Activated CD4-positive, alpha-beta memory T cell treated with anti-CD3 and anti-CD28 coated beads for 36 hours (primary cell): ENCODE data around the gene SEMA6C. TPM values are rescaled to one million over a fixed set of nuclear protein-coding genes. Genes with fewer than 3 reads are reported as not detected.
"Not testable (repeated sequence)": the region's sequence is repeated elsewhere in the genome, so short reads cannot be mapped to it uniquely, and the experiment has no call there.

Source experiments
- CTCF ChIA-PET: fragments of 350-600 bp; sonication (Branson Sonifier 250); formaldehyde crosslinking; loops from one replicate; lab custom pipeline; 2021; ENCODE audit warnings: antibody characterized with exemption, inconsistent platforms; lab: Charles Lee
- POLR2A ChIA-PET: fragments of 350-600 bp; sonication (Branson Sonifier 250); formaldehyde crosslinking; loops from one replicate; lab custom pipeline; 2021; ENCODE audit warnings: antibody characterized with exemption; lab: Charles Lee
- DNase-seq: peaks from one replicate; pipeline ENCODE4 v3.0.0-alpha.2; 2020
- H3K27ac Mint-ChIP-seq: one replicate; pipeline ENCODE4 v1.8.0; 2021; ENCODE audit warnings: mixed read lengths
- H3K27me3 Mint-ChIP-seq: one replicate; pipeline ENCODE4 v1.8.0; 2021; ENCODE audit warnings: mixed read lengths
- H3K36me3 Mint-ChIP-seq: one replicate; pipeline ENCODE4 v1.8.0; 2021; ENCODE audit warnings: mixed read lengths
- H3K4me1 Mint-ChIP-seq: one replicate; pipeline ENCODE4 v1.8.0; 2021; ENCODE audit warnings: low read depth, mixed read lengths
- H3K4me3 Mint-ChIP-seq: one replicate; pipeline ENCODE4 v1.8.0; 2021; ENCODE audit warnings: mild to moderate bottlenecking, mixed read lengths
- H3K9me3 Mint-ChIP-seq: one replicate; pipeline ENCODE4 v1.8.0; 2021; ENCODE audit warnings: mixed read lengths
- intact Hi-C: fragments of 100-400 bp; cut with micrococcal nuclease; formaldehyde crosslinking; loops from one replicate; pipeline ENCODE4 v1.15.1; 2023
- total RNA-seq, 2 experiments: library from RNA; stranded (reverse); gene quantifications; one replicate each; pipeline ENCODE4 v1.2.3, GENCODE V29; 2021

SEMA6C gene
- total RNA-seq: 1 to 10 TPM; 1.9 to 2.5 TPM

DNA sequence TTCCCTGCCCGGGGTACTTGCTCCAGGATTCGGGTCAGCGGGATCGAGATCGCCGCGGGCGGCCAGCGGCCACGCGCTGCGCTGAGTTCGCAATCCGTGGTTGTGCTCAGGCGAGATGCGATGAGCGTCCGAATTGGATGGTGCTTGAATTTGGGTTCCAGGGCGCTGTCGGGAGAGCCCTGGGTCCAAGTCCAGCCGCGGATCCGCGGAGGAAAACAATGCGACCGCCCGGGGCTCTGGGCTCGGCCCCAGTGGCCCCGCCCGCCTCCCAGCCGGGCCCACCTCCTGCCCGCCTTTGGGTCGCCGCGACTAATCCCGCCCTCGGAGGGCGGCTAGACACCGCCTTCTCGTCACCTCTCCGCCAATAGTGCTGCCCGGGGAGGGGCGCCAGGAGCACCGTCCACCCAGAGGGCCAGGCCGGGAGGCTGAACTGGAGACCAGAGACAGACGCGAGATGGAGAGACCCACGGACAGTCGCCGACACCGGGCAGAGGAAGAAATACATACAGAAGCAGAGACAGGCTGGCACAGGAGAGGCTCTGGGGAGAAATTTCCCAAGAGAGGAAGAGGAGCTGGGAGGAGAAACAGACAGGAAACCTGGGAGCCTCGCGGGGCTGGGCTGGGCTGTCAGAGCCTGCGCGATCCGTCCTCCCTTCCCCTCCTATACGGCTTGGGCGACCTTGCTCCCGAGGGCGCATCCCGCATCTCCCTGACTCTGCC is at the start of gene SEMA6C:
TSS of gene SEMA6C (minus strand) at position 220 of the 720 bp plus-strand sequence. CDS start 4,010 bp downstream, outside the sequence.
- intact Hi-C loops: no loop called here
- Mint-ChIP-seq H3K4me3 (peak within 1 kb of the TSS; percentile 77), H3K4me1 (peaks cover 6% of the 10 kb centered on the region), H3K9me3 (no peaks in the 10 kb centered on the region), H3K36me3 (no peaks in the 10 kb centered on the region), H3K27me3 (no peaks in the 10 kb centered on the region), H3K27ac (peak within 1 kb of the TSS; percentile 1)
- peak; percentile 92 for DNase-seq
- POLR2A ChIA-PET: interaction anchor here (1.2 to 1.4 kb wide), 2 partner anchors 10 to 15 kb away, joined by 3 to 4 read pairs; partner anchors contain the start of gene TNFAIP8L2
- CTCF ChIA-PET: interaction anchor here (0.6 to 1.0 kb wide), 3 partner anchors 9 to 47 kb away, joined by 3 to 6 read pairs (median 6); partner anchors contain the start of gene TNFAIP8L2

GRCh38 chr1:151194894-151195594 is 48.6 kb upstream of the SEMA6C start:
- intact Hi-C loops: loop anchor here (5.0 kb wide), 5 partner anchors 38 to 262 kb away; partner anchors contain the start of genes PI4KB, POGZ, PSMB4 and RFX5
- Mint-ChIP-seq H3K36me3 (peaks cover 15% of the 10 kb centered on the region), H3K4me1 (peaks cover 29% of the 10 kb centered on the region)
- ChIA-PET POLR2A (interaction anchor here (0.6 kb wide), 1 partner anchor 97 kb away, joined by 3 read pairs; no protein-coding TSS in a partner anchor), CTCF (interaction anchor here (0.6 to 5.4 kb wide), 9 partner anchors 38 to 708 kb away, joined by 3 to 32 read pairs (median 4); partner anchors contain the start of genes PSMD4 and TNFAIP8L2)
- not testable (repeated sequence) for H3K27ac Mint-ChIP-seq, H3K4me3 Mint-ChIP-seq, H3K9me3 Mint-ChIP-seq, H3K27me3 Mint-ChIP-seq
- DNase-seq: peak; percentile 33

- H3K36me3 Mint-ChIP-seq: peaks cover 8% of the 10 kb centered on the region
- H3K27me3 Mint-ChIP-seq: no peaks in the 10 kb centered on the region
- H3K4me1 Mint-ChIP-seq: peaks cover 26% of the 10 kb centered on the region
- CTCF ChIA-PET: interaction anchor here (0.7 to 5.4 kb wide), 2 partner anchors 58 to 147 kb away, joined by 3 to 32 read pairs; no protein-coding TSS in a partner anchor
- POLR2A ChIA-PET: no interaction called here
- no peak for DNase-seq
- no peaks in the 10 kb centered on the region for H3K9me3 Mint-ChIP-seq
- H3K4me3 Mint-ChIP-seq: no peak overlapping the region
- intact Hi-C loops: no loop called here
- no peak overlapping the region for H3K27ac Mint-ChIP-seq
These were observed 47.4 kb upstream of the SEMA6C start for GRCh38 chr1:151193856-151194255.

DNA sequence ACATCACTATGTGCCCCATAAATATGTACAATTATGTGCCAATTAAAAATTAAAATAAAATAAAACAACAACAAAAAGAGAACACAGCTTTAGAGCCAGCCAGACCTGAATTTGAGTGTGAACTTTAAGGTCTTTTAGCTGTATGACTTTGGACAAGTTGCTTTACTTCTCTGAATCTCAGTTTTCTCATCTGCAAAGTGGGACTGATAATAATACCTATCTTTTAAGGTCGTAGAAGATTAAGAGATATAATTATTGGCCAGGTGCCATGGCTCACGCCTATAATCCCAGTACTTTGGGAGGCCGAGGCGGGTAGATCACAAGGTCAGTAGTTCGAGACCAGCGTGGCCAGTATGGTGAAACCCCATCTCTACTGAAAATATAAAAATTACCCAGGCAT is 46.9 kb upstream of the SEMA6C start:
- H3K27ac Mint-ChIP-seq: no peak overlapping the region
- H3K4me3 Mint-ChIP-seq: no peak overlapping the region
- CTCF ChIA-PET: interaction anchor here (5.4 kb wide), 1 partner anchor 59 kb away, joined by 32 read pairs; no protein-coding TSS in a partner anchor
- DNase-seq: no peak
- H3K9me3 Mint-ChIP-seq: no peaks in the 10 kb centered on the region
- intact Hi-C loops: no loop called here
- POLR2A ChIA-PET: interaction anchor here (0.6 kb wide), 1 partner anchor 23 kb away, joined by 3 read pairs; no protein-coding TSS in a partner anchor
- H3K4me1 Mint-ChIP-seq: peaks cover 29% of the 10 kb centered on the region
- no peaks in the 10 kb centered on the region for H3K27me3 Mint-ChIP-seq
- H3K36me3 Mint-ChIP-seq: peaks cover 4% of the 10 kb centered on the region

DNA sequence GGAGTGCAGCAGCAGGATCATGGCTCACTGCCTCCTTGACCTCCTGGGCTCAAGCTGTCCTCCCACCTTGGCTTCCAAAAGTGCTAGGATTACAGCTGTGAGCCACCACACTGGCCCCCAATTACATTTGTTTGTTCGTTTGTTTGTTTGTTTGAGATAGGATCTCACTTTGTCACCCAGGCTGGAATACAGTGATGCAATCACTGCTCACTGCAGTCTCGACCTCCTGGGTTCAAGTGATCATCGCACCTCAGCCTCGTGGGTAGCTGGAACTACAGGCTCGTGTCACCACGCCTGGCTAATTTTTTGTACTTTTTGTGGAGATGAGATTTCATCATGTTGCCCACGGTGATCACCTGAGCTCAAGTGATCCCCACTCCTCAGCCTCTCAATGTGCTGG is 45.6 kb upstream of the SEMA6C start:
- Mint-ChIP-seq H3K36me3 (peaks cover 2% of the 10 kb centered on the region), H3K27me3 (no peaks in the 10 kb centered on the region), H3K27ac (no peak overlapping the region), H3K4me3 (no peak overlapping the region), H3K4me1 (peaks cover 25% of the 10 kb centered on the region), H3K9me3 (no peaks in the 10 kb centered on the region)
- ChIA-PET CTCF (interaction anchor here (5.4 kb wide), 1 partner anchor 60 kb away, joined by 32 read pairs; no protein-coding TSS in a partner anchor), POLR2A (no interaction called here)
- intact Hi-C loops: no loop called here
- DNase-seq: no peak

GRCh38 chr1:151189637-151190445 is 43.4 kb upstream of the SEMA6C start, which contains the start of gene VPS72:
TSS of gene VPS72 (minus strand) at chr1:151190197. CDS start at chr1:151190121, 76 bp downstream.
- peak; percentile 93 for DNase-seq
- intact Hi-C loops: loop anchor here (1.0 kb wide), 2 partner anchors 8 to 24 kb away; partner anchors contain the start of genes PIP5K1A and SCNM1
- Mint-ChIP-seq H3K9me3 (no peaks in the 10 kb centered on the region), H3K36me3 (peaks cover 6% of the 10 kb centered on the region), H3K4me3 (peak within 1 kb of the TSS; percentile 97), H3K4me1 (peaks cover 22% of the 10 kb centered on the region), H3K27ac (peak within 1 kb of the TSS; percentile 94), H3K27me3 (no peaks in the 10 kb centered on the region)
- ChIA-PET POLR2A (interaction anchor here (0.7 to 2.2 kb wide), 14 partner anchors 9 to 164 kb away, joined by 3 to 11 read pairs (median 4); partner anchors contain the start of genes PIP5K1A, PSMD4, TNFAIP8L2 and ZNF687), CTCF (interaction anchor here (1.1 to 2.8 kb wide), 10 partner anchors 9 to 151 kb away, joined by 3 to 17 read pairs (median 5); partner anchors contain the start of genes PIP5K1A, TNFAIP8L2 and ZNF687)

GRCh38 chr1:151188667-151189066 is 42.2 kb upstream of the SEMA6C start:
- ChIA-PET POLR2A (interaction anchor here (1.3 to 2.2 kb wide), 2 partner anchors 22 to 66 kb away, joined by 6 to 7 read pairs; partner anchors contain the start of gene PSMD4), CTCF (interaction anchor here (2.8 kb wide), 1 partner anchor 88 kb away, joined by 17 read pairs; no protein-coding TSS in a partner anchor)
- H3K36me3 Mint-ChIP-seq: peaks cover 15% of the 10 kb centered on the region
- DNase-seq, H3K9me3 Mint-ChIP-seq, intact Hi-C loops, H3K27me3 Mint-ChIP-seq: not testable (repeated sequence)
- H3K4me1 Mint-ChIP-seq: peaks cover 22% of the 10 kb centered on the region
- H3K4me3 Mint-ChIP-seq: peak overlapping the region; percentile 97
- peak overlapping the region; percentile 94 for H3K27ac Mint-ChIP-seq

- H3K27ac Mint-ChIP-seq: no peak overlapping the region
- POLR2A ChIA-PET: interaction anchor here (1.3 kb wide), 1 partner anchor 12 kb away, joined by 4 read pairs; no protein-coding TSS in a partner anchor
These were observed 40.8 kb upstream of the SEMA6C start for GRCh38 chr1:151187205-151187604.

DNA sequence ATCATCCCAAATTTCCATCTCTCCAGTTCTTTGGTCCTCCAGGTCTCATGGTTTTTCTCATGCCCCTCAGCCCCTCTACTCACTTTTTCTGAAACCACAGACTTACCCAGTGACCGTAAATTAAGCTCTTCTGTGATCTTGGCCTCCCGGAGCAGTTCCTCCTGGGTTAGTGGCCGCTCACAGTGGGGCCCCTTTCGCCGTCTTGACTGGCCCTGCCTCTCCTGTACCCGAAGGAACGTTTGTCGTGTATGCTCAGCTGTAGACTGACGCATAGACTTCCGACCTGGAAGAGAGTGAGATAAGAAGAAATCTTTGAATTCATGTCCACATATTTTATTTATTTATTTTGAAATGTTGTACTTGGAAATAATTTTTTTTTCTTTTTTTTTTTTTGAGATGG is 37.8 kb upstream of the SEMA6C start:
- Mint-ChIP-seq H3K27me3 (no peaks in the 10 kb centered on the region), H3K36me3 (peaks cover 39% of the 10 kb centered on the region), H3K27ac (no peak overlapping the region), H3K9me3 (no peaks in the 10 kb centered on the region), H3K4me3 (no peak overlapping the region), H3K4me1 (peaks cover 13% of the 10 kb centered on the region)
- no peak for DNase-seq
- ChIA-PET POLR2A (interaction anchor here (0.5 kb wide), 1 partner anchor 26 kb away, joined by 5 read pairs; no protein-coding TSS in a partner anchor), CTCF (no interaction called here)
- intact Hi-C loops: no loop called here

More at GRCh38 chr1:151187205-151187604, 40.8 kb upstream of the SEMA6C start:
- Mint-ChIP-seq H3K4me3 (no peak overlapping the region), H3K9me3 (no peaks in the 10 kb centered on the region), H3K36me3 (peaks cover 25% of the 10 kb centered on the region), H3K4me1 (peaks cover 22% of the 10 kb centered on the region), H3K27me3 (no peaks in the 10 kb centered on the region)
- intact Hi-C loops: no loop called here
- DNase-seq: no peak
- CTCF ChIA-PET: interaction anchor here (1.0 to 1.3 kb wide), 3 partner anchors 30 to 153 kb away, joined by 3 to 5 read pairs (median 4); partner anchors contain the start of gene TNFAIP8L2

- CTCF ChIA-PET: interaction anchor here (1.1 kb wide), 1 partner anchor 13 kb away, joined by 5 read pairs; the partner anchor contains the start of gene VPS72
These were observed 30.1 kb upstream of the SEMA6C start for GRCh38 chr1:151176514-151177045.

More at GRCh38 chr1:151176514-151177045, 30.1 kb upstream of the SEMA6C start:
- no peaks in the 10 kb centered on the region for H3K9me3 Mint-ChIP-seq
- POLR2A ChIA-PET: no interaction called here
- peaks cover 37% of the 10 kb centered on the region for H3K36me3 Mint-ChIP-seq
- H3K27ac Mint-ChIP-seq: no peak overlapping the region
- H3K4me3 Mint-ChIP-seq: no peak overlapping the region
- DNase-seq: no peak
- no peaks in the 10 kb centered on the region for H3K27me3 Mint-ChIP-seq
- intact Hi-C loops: no loop called here
- H3K4me1 Mint-ChIP-seq: no peaks in the 10 kb centered on the region
